Caki2 (cell line): ENCODE data around the gene ANKRD16. TPM values are rescaled to one million over a fixed set of nuclear protein-coding genes. Genes with fewer than 3 reads are reported as not detected.
"Not testable (repeated sequence)": the region's sequence is repeated elsewhere in the genome, so short reads cannot be mapped to it uniquely, and the experiment has no call there.

Experiments used
- DNase-seq: peaks from one replicate; pipeline ENCODE4 v3.0.0-alpha.2; 2015; ENCODE audit warnings: low read depth
- in situ Hi-C: cut with HindIII; loops from 2 replicates; pipeline ENCODE4 v1.10.0; 2016; ENCODE audit warnings: low sequenced_read_pairs, low pct_unique_long_range_greater_than_20kb, mixed read lengths
- total RNA-seq: library from RNA; depleted of rRNA; stranded (reverse); fragments of >200 nt; shearing (Covaris generic); gene quantifications from 2 replicates; pipeline ENCODE4 v1.2.3, GENCODE V29; 2014; ENCODE audit warnings: low replicate concordance; rRNA removed

Gene ANKRD16
- total RNA-seq, 1 experiment from 2014 or later: 10.4 TPM

DNA sequence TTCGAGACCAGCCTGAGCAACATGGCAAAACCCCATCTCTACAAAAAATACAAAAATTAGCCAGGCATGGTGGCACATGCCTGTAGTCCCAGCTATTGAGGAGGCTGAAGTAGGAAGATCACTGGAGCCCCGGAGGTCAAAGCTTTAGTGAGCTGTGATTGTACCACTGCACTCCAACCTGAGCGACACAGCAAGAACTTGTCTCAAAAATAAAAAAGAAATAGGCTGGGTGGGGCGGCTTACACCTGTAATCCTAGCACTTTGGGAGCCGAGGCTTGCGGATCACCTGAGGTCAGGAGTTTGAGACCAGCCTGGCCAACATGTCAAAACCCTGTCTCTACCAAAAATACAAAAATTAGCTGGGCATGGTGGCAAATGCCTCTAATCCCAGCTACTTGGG lies 63.2 kb downstream of the ANKRD16 start:
- in situ Hi-C loops, DNase-seq: not testable (repeated sequence)

- in situ Hi-C loops: no loop called here
- DNase-seq: no peak
These were observed 70.8 kb downstream of the ANKRD16 start for GRCh38 chr10:5818894-5819293.

DNA sequence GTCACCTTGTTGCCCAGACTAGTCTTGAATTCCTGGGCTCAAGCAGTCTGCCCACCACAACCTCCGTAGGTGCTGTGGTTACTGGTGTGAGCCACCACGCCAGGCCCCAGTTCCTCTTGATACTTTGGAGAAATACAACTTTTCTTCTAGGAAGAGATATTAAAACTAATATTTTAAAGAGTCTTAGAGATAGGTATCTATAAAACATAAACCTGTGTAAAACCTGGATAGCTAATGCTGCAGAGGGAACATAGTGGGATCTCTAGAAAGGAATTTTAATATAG lies 71.7 kb downstream of the ANKRD16 start:
- in situ Hi-C loops: no loop called here
- DNase-seq: no peak

GRCh38 chr10:5817322-5818047 lies 72.2 kb downstream of the ANKRD16 start:
- DNase-seq: no peak

GRCh38 chr10:5816170-5816569 lies 73.5 kb downstream of the ANKRD16 start:
- in situ Hi-C loops: no loop called here
- no peak for DNase-seq

More at GRCh38 chr10:5817322-5818047, 72.2 kb downstream of the ANKRD16 start:
- in situ Hi-C loops: no loop called here

DNA sequence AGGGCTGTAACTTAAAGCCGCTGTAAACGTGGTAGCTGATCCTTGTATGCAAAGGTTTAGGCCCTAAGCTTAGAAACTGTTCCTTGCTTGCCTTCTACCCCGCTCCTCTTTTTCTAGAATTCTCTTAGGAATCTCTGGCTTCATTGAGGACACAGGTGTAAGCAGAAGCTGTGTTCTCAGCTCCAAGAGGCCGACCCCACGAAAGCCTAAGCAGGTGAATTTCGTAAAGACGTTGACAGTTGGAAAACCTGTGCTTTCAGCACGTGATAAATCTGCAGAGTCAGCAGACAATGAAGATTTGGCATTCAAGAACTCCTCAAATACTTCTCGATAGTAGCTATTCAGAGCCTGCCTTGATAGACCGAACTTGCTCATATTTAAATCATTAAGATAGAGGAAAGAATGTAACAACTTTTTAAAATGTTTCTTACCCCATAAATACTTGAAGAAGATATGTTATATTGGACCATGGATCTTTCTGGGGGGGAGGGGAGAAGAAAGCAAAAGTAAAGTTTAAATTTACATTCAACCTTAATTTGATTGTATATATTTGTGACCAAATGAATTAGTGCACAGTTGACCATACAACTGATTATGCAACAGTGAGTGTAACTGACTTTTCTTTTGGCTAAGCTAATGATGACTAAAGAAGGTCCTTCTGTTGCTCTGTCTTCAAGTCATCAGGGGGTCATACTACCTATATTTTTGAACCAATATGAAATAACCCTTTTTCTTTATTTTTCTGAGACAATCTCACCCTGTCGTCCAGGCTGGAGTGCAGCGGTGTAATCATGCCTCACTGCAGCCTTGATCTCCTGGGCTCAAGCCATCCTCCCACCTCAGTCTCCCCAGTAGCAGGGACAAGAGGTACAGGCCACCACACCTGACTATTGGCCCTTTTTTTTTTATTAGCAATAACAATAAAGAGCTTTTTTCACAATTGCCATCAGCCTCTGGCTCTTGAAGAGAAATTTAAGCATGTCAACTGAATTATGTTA lies 75.3 kb downstream of the ANKRD16 start:
- DNase-seq: no peak
- in situ Hi-C loops: no loop called here

DNA sequence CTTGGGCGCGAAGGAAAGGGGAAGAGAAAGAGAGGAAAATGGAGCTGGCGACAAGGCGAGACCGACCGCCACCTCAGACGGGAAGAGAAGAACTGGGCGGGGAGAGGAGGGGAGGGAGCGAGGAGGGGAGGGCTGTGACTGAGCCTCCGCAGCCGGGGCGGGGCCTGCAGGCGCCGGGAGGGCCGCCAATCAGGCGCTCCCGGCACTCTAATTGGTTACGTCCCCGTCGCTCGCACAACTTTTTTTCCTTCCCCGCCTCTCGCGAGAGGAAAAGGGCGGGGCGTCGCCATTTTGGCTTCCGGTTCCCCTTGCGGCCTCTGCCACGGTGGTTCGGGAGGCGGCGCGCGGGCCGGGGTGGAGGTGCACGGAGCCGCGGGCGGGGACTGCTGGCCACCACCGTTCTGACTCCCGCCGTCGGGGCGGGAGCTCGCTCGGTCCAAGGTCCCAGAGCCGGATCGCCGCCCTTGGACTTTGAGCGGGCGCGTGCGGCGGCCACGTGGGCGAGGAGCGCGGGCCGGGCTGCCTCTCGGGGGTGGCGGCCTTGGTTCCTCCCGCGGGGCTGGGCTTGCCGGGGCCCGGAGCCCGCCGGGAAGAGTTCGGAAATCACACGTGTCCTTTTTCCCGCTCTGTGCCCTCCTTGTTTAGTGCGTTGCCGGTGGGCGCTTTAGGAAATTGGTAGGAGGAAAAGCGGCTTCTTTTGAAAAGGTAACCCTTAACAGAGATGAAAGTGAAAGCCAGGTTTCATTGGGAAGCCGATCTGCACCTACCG lies 76.2 kb downstream of the ANKRD16 start, which contains the start of gene GDI2:
Gene GDI2 (minus strand): TSS at position 94 of the 769 bp plus-strand sequence. CDS start 176 bp downstream, outside the sequence.
- in situ Hi-C loops: no loop called here
- DNase-seq: peak; percentile 98

GRCh38 chr10:5813091-5813340 lies 76.7 kb downstream of the ANKRD16 start:
- DNase-seq: no peak
- in situ Hi-C loops: no loop called here

DNA sequence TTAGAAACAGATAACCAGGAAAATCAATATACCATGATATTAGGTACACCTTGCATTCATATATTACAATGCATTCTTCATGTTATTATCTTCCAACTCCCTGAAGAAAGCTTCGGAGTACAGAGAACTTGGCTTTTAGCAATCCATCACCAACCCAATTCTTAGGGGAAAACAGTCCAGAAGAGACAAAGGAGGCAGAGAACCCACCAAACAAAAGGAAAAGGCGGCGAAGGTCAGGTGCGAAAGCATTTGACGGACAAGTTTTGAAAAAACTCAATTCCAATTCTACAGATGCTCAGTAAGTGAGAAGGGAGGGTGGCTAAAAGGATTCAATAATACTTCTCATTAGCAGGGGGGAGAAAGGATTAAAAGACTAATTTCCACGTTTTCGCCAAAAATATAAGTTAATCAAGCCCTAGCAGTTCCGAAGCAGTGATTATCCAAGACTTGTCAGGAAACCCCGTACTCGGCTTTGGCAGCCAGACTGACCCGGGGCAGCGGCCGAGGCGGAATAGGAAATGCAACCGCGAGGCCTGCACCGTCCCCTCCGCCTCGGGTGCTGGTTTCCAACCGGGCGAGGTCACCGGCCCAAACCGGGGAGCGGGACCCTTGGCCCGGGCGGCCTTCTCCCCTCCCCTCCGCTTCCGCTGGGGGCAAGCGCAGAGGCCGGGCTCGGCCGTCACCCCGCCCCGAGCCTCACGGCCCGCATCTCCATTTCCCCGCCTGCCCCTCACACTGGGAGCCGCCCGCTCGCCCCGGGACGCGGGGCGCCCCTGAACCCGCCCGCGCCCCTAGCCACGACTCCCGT lies 77.2 kb downstream of the ANKRD16 start:
- peak; percentile 60 for DNase-seq

More for the DNA sequence above, 77.2 kb downstream of the ANKRD16 start:
- in situ Hi-C loops: no loop called here

Other genes with a start within 250 kb of the ANKRD16 start
- gene ASB13, start 223.3 kb downstream of the ANKRD16 start, total RNA-seq: 21.4 and 28.8 TPM in 2 replicates
- gene TASOR2, start 205.1 kb downstream of the ANKRD16 start, total RNA-seq: 17.3 and 24.5 TPM in 2 replicates
- gene GDI2, start 76.5 kb downstream of the ANKRD16 start, total RNA-seq: 380 and 392 TPM in 2 replicates
- 57.7 and 85.1 TPM in 2 replicates for gene FBH1, start 350 bp upstream of the ANKRD16 start, total RNA-seq
- gene IL15RA, start 87.7 kb upstream of the ANKRD16 start, total RNA-seq: 20.9 and 49.6 TPM in 2 replicates
- not detected in 2 replicates for gene IL2RA, start 172.5 kb upstream of the ANKRD16 start, total RNA-seq
- 17.9 and 21.9 TPM in 2 replicates for gene RBM17, start 199.1 kb upstream of the ANKRD16 start, total RNA-seq